Dermis blood vessel endothelial cell (primary cell): Measurements from ENCODE around the gene MRPL3. TPM values are rescaled to one million over a fixed set of nuclear protein-coding genes. Genes with fewer than 3 reads are reported as not detected.

Experiments used
- total RNA-seq: library from RNA; depleted of rRNA; stranded (reverse); fragments of >200 nt; gene quantifications from 2 replicates; pipeline ENCODE4 v1.2.3, GENCODE V29; 2014

Gene MRPL3
- total RNA-seq, 1 donor from 2014 or later = 55.5 TPM

Other genes starting within 250 kb of the MRPL3 start
- 18.2 and 22.0 TPM in 2 replicates for gene NUDT16, start 121.2 kb downstream of the MRPL3 start, total RNA-seq